Astrocyte (in vitro differentiated cells and primary cell): Measurements from ENCODE around the gene ETV5. TPM values are rescaled to one million over a fixed set of nuclear protein-coding genes. Genes with fewer than 3 reads are reported as not detected.

Experiments
- DNase-seq: peaks from one replicate; pipeline ENCODE4 v3.0.0-alpha.2; 2010; ENCODE audit warnings: low read depth
- FAIRE-seq: peaks from 2 replicates; lab custom pipeline; 2011; peaks lifted over from hg19 to GRCh38; lab: Jason Lieb, UNC
- H2AFZ ChIP-seq: 2 replicates; pipeline ENCODE4 v1.6.0; 2012; ENCODE audit warnings: low read depth, low read length, inconsistent platforms
- H3K27ac ChIP-seq: 2 replicates; pipeline ENCODE4 v1.5.1; 2011; ENCODE audit warnings: low read depth, low read length, inconsistent platforms
- H3K27me3 ChIP-seq: 2 replicates; pipeline ENCODE4 v1.6.0; 2011; ENCODE audit warnings: low read length, inconsistent platforms; ENCODE audit not compliant: insufficient read depth
- H3K36me3 ChIP-seq: 2 replicates; pipeline ENCODE4 v1.5.1; 2011; ENCODE audit warnings: low read length, inconsistent platforms; ENCODE audit not compliant: insufficient read depth
- H3K4me1 ChIP-seq: 2 replicates; pipeline ENCODE4 v1.5.1; 2011; ENCODE audit warnings: low read length, inconsistent platforms; ENCODE audit not compliant: insufficient read depth
- H3K4me2 ChIP-seq: 2 replicates; pipeline ENCODE4 v1.6.0; 2012; ENCODE audit warnings: low read length, inconsistent platforms
- H3K4me3 ChIP-seq: 2 replicates; pipeline ENCODE4 v1.5.1; 2011; ENCODE audit warnings: low read depth, mild to moderate bottlenecking, low read length, inconsistent platforms; ENCODE audit not compliant: insufficient read depth
- H3K79me2 ChIP-seq: 2 replicates; pipeline ENCODE4 v1.6.0; 2012; ENCODE audit warnings: mild to moderate bottlenecking, low read length, inconsistent platforms; ENCODE audit not compliant: insufficient read depth
- H3K9ac ChIP-seq: 2 replicates; pipeline ENCODE4 v1.6.0; 2012; ENCODE audit warnings: mild to moderate bottlenecking, low read length, inconsistent platforms
- H3K9me3 ChIP-seq: 2 replicates; pipeline ENCODE4 v1.5.1; 2012; ENCODE audit warnings: low read depth, mild to moderate bottlenecking, low read length, inconsistent platforms; ENCODE audit not compliant: insufficient read depth
- H4K20me1 ChIP-seq: 2 replicates; pipeline ENCODE4 v1.6.0; 2012; ENCODE audit warnings: low read length, inconsistent platforms; ENCODE audit not compliant: insufficient read depth
- H3K27ac Mint-ChIP-seq: one replicate; pipeline ENCODE4 v1.8.0; 2021; ENCODE audit warnings: mild to moderate bottlenecking, mixed read lengths; ENCODE audit not compliant: unreplicated experiment
- H3K27me3 Mint-ChIP-seq: one replicate; pipeline ENCODE4 v1.8.0; 2021; ENCODE audit warnings: low read depth, mixed read lengths; ENCODE audit not compliant: unreplicated experiment
- H3K36me3 Mint-ChIP-seq: one replicate; pipeline ENCODE4 v1.8.0; 2021; ENCODE audit warnings: low read depth, mixed read lengths; ENCODE audit not compliant: unreplicated experiment
- H3K4me1 Mint-ChIP-seq: one replicate; pipeline ENCODE4 v1.8.0; 2021; ENCODE audit warnings: low read depth, mixed read lengths; ENCODE audit not compliant: unreplicated experiment
- H3K4me3 Mint-ChIP-seq: one replicate; pipeline ENCODE4 v1.8.0; 2021; ENCODE audit warnings: mild to moderate bottlenecking, moderate library complexity, mixed read lengths; ENCODE audit not compliant: unreplicated experiment
- H3K9me3 Mint-ChIP-seq: one replicate; pipeline ENCODE4 v1.8.0; 2021; ENCODE audit warnings: mild to moderate bottlenecking, mixed read lengths; ENCODE audit not compliant: unreplicated experiment
- CTCF ChIP-seq: IDR thresholded peaks from 2 replicates; pipeline ENCODE4 v1.5.1; 2011; ENCODE audit warnings: low read depth, mild to moderate bottlenecking, inconsistent platforms, low read length, moderate library complexity; ENCODE audit not compliant: insufficient read depth
- EZH2 ChIP-seq: IDR thresholded peaks from 2 replicates; pipeline ENCODE4 v1.6.1; 2012; ENCODE audit warnings: mild to moderate bottlenecking, low read length, inconsistent platforms; ENCODE audit not compliant: insufficient read depth
- total RNA-seq: library from RNA; stranded (reverse); gene quantifications from 2 replicates; pipeline ENCODE4 v1.2.1, GENCODE V29; 2021

Gene ETV5
- total RNA-seq, 1 donor from 2014 or later, result 55.3 TPM

- DNase-seq (no peak), FAIRE-seq (no peak)
- Mint-ChIP-seq H3K9me3 (peaks cover 3% of the 10 kb centered on the region), H3K4me1 (peaks cover 12% of the 10 kb centered on the region), H3K36me3 (no peaks in the 10 kb centered on the region), H3K27me3 (peaks cover 27% of the 10 kb centered on the region), H3K27ac (no peak overlapping the region), H3K4me3 (no peak overlapping the region)
- no peak overlapping the region for H3K9ac ChIP-seq
- H3K27me3 ChIP-seq, result peaks cover 2% of the 10 kb centered on the region
- no peak overlapping the region for H3K4me3 ChIP-seq
- H3K4me1 ChIP-seq, result no peaks in the 10 kb centered on the region
- TF ChIP-seq CTCF (no peak), EZH2 (no peak)
- H3K36me3 ChIP-seq, result no peaks in the 10 kb centered on the region
- H3K4me2 ChIP-seq, result no peak overlapping the region
- no peak overlapping the region for H3K27ac ChIP-seq
- no peaks in the 10 kb centered on the region for H4K20me1 ChIP-seq
- H3K9me3 ChIP-seq, result no peaks in the 10 kb centered on the region
- no peaks in the 10 kb centered on the region for H3K79me2 ChIP-seq
- no peak overlapping the region for H2AFZ ChIP-seq
Measured at GRCh38 chr3:186143250-186143649, 34.4 kb upstream of the ETV5 start.

- H4K20me1 ChIP-seq, result no peaks in the 10 kb centered on the region
- no peaks in the 10 kb centered on the region for H3K36me3 ChIP-seq
- H3K4me3 Mint-ChIP-seq, result no peak overlapping the region
- peaks cover 4% of the 10 kb centered on the region for H3K9me3 Mint-ChIP-seq
- H3K27me3 ChIP-seq, result no peaks in the 10 kb centered on the region
- H3K4me1 ChIP-seq, result no peaks in the 10 kb centered on the region
- peaks cover 19% of the 10 kb centered on the region for H3K27me3 Mint-ChIP-seq
- FAIRE-seq (no peak), DNase-seq (peak; percentile 31)
- H3K4me1 Mint-ChIP-seq, result peaks cover 12% of the 10 kb centered on the region
- no peak overlapping the region for H2AFZ ChIP-seq
- no peak overlapping the region for H3K27ac Mint-ChIP-seq
- H3K27ac ChIP-seq, result no peak overlapping the region
- no peak overlapping the region for H3K9ac ChIP-seq
- no peaks in the 10 kb centered on the region for H3K36me3 Mint-ChIP-seq
- no peaks in the 10 kb centered on the region for H3K9me3 ChIP-seq
- H3K4me2 ChIP-seq, result no peak overlapping the region
- no peak overlapping the region for H3K4me3 ChIP-seq
- TF ChIP-seq EZH2, result no peak
- TF ChIP-seq CTCF, result no peak
- H3K79me2 ChIP-seq, result no peaks in the 10 kb centered on the region
Measured at GRCh38 chr3:186142393-186142932, 33.6 kb upstream of the ETV5 start.

- Histone ChIP-seq H3K27ac (no peak overlapping the region), H2AFZ (no peak overlapping the region), H4K20me1 (no peaks in the 10 kb centered on the region), H3K4me3 (no peak overlapping the region), H3K4me1 (no peaks in the 10 kb centered on the region), H3K4me2 (no peak overlapping the region), H3K9me3 (no peaks in the 10 kb centered on the region), H3K9ac (no peak overlapping the region), H3K36me3 (no peaks in the 10 kb centered on the region), H3K79me2 (no peaks in the 10 kb centered on the region), H3K27me3 (no peaks in the 10 kb centered on the region)
- FAIRE-seq (no peak), DNase-seq (no peak)
- Mint-ChIP-seq H3K4me3 (no peak overlapping the region), H3K27me3 (peaks cover 15% of the 10 kb centered on the region), H3K4me1 (peaks cover 12% of the 10 kb centered on the region), H3K36me3 (no peaks in the 10 kb centered on the region), H3K9me3 (peaks cover 4% of the 10 kb centered on the region), H3K27ac (no peak overlapping the region)
- TF ChIP-seq CTCF (no peak), EZH2 (no peak)
Measured at GRCh38 chr3:186141790-186142189, 32.9 kb upstream of the ETV5 start.
